Measurements from ENCODE around the gene AQP5.

DNA sequence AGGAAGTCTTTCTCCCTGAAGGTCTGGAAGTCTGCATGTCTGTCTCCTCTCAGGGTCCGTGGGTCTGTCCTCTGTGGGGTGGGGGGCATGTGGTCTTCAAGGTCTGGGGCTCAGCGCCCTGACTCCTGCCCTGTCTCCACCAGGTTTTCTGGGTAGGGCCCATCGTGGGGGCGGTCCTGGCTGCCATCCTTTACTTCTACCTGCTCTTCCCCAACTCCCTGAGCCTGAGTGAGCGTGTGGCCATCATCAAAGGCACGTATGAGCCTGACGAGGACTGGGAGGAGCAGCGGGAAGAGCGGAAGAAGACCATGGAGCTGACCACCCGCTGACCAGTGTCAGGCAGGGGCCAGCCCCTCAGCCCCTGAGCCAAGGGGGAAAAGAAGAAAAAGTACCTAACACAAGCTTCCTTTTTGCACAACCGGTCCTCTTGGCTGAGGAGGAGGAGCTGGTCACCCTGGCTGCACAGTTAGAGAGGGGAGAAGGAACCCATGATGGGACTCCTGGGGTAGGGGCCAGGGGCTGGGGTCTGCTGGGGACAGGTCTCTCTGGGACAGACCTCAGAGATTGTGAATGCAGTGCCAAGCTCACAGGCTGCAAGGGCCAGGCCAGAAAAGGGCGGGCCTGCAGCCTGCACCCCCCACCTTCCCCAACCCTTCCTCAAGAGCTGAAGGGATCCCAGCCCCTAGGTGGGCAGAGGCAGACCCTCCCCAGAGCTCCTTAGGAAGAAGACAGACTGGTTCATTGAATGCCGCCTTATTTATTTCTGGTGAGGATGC, 3.4 kb downstream of the AQP5 start:
- TF ChIP-seq SUZ12 (IDR thresholded peaks at IDR 0.05; ENCODE audit: extremely low read depth, insufficient read depth, insufficient read length) (no peak), YY1 (IDR thresholded peaks at IDR 0.05; ENCODE audit: insufficient read depth, insufficient read length) (no peak), ZNF274 (IDR thresholded peaks at IDR 0.05; ENCODE audit: low read depth, low read length) (no peak)
